GM23338 (cell line): ENCODE results near the gene PDIA4. TPM values are rescaled to one million over a fixed set of nuclear protein-coding genes. Genes with fewer than 3 reads are reported as not detected.
A peak's percentile ranks its signal among the peaks of the same experiment; 100 is the strongest.

Source experiments
- ATAC-seq: fragments of 200-7000 bp; cut with Tn5 transposase; 3 replicates; pipeline ENCODE4 v1.9.1; 2020
- DNase-seq: peaks from one replicate; pipeline ENCODE4 v3.0.0-alpha.2; 2015; ENCODE audit warnings: low spot score
- H2AFZ ChIP-seq: fragments of 200-600 bp; sonication (generic); 2 replicates; pipeline ENCODE4 v1.8.0; 2016; ENCODE audit warnings: antibody characterized with exemption, mild to moderate bottlenecking, moderate library complexity
- H3F3A ChIP-seq: fragments of 200-600 bp; sonication (generic); replicated peaks from 2 replicates; pipeline ENCODE4 v1.8.0; 2017; ENCODE audit warnings: antibody characterized with exemption, mixed run types, low read depth
- H3K27ac ChIP-seq: fragments of 200-600 bp; sonication (generic); 2 replicates; pipeline ENCODE4 v1.6.1; 2016; ENCODE audit warnings: low read depth
- H3K27me3 ChIP-seq: fragments of 200-600 bp; sonication (generic); 2 replicates; pipeline ENCODE4 v1.8.0; 2016; ENCODE audit warnings: mild to moderate bottlenecking, mixed run types, moderate library complexity; ENCODE audit not compliant: insufficient read depth
- H3K36me3 ChIP-seq: fragments of 200-600 bp; sonication (generic); 2 replicates; pipeline ENCODE4 v1.8.0; 2016; ENCODE audit warnings: mild to moderate bottlenecking; ENCODE audit not compliant: insufficient read depth
- H3K4me1 ChIP-seq: fragments of 200-600 bp; sonication (generic); 2 replicates; pipeline ENCODE4 v1.8.0; 2016; ENCODE audit warnings: mild to moderate bottlenecking, moderate library complexity; ENCODE audit not compliant: insufficient read depth
- H3K4me2 ChIP-seq: fragments of 200-600 bp; sonication (generic); 2 replicates; pipeline ENCODE4 v1.7.1; 2017; ENCODE audit warnings: mixed run types
- H3K4me3 ChIP-seq: fragments of 200-600 bp; sonication (generic); 2 replicates; pipeline ENCODE4 v1.6.1; 2016; ENCODE audit warnings: mixed run types
- H3K79me2 ChIP-seq: fragments of 200-600 bp; sonication (generic); replicated peaks from 2 replicates; pipeline ENCODE4 v1.8.0; 2017; ENCODE audit warnings: mild to moderate bottlenecking; ENCODE audit not compliant: insufficient read depth
- H3K9me2 ChIP-seq: fragments of 200-600 bp; sonication (generic); 2 replicates; pipeline ENCODE4 v1.8.0; 2017; ENCODE audit not compliant: insufficient read depth
- H4K20me1 ChIP-seq: fragments of 200-600 bp; sonication (generic); replicated peaks from 2 replicates; pipeline ENCODE4 v1.8.0; 2017; ENCODE audit warnings: mild to moderate bottlenecking; ENCODE audit not compliant: insufficient read depth
- H3K27ac Mint-ChIP-seq: 2 replicates; pipeline ENCODE4 v1.8.0; 2020; ENCODE audit warnings: inconsistent platforms, mild to moderate bottlenecking, moderate library complexity, mixed read lengths
- H3K27me3 Mint-ChIP-seq: 3 replicates; pipeline ENCODE4 v1.8.0; 2022; ENCODE audit warnings: low read depth, mild to moderate bottlenecking, moderate library complexity, mixed read lengths, inconsistent platforms; ENCODE audit not compliant: insufficient read depth, poor library complexity
- H3K36me3 Mint-ChIP-seq: 3 replicates; pipeline ENCODE4 v1.8.0; 2021; ENCODE audit warnings: low read depth, mild to moderate bottlenecking, inconsistent platforms, moderate library complexity, mixed read lengths
- H3K4me1 Mint-ChIP-seq: 3 replicates; pipeline ENCODE4 v1.8.0; 2020; ENCODE audit warnings: mild to moderate bottlenecking, inconsistent platforms, mixed read lengths
- H3K4me3 Mint-ChIP-seq: 3 replicates; pipeline ENCODE4 v1.8.0; 2021; ENCODE audit warnings: moderate library complexity, mild to moderate bottlenecking, inconsistent platforms, mixed read lengths
- H3K9me3 Mint-ChIP-seq: 3 replicates; pipeline ENCODE4 v1.8.0; 2020; ENCODE audit warnings: moderate library complexity, mild to moderate bottlenecking, inconsistent platforms, mixed read lengths
- CREB1 ChIP-seq: fragments of 250-450 bp; sonication (Bioruptor Pico); IDR thresholded peaks from 2 replicates; pipeline ENCODE4 v1.5.0; 2020; ENCODE audit warnings: low read depth, mild to moderate bottlenecking, moderate library complexity
- CTCF ChIP-seq, 2 experiments: fragments of 200-600 bp in 1 of 2; sonication (generic) in 1 of 2; conservative IDR thresholded peaks; 2 replicates each; pipeline versions ENCODE4 v1.5.1 to v1.6.1; 2016 to 2017; ENCODE audit warnings: antibody characterized with exemption in 2 of 2, low read depth in 2 of 2, mild to moderate bottlenecking in 2 of 2, moderate library complexity in 1 of 2
- ETS1 ChIP-seq: IDR thresholded peaks from 2 replicates; pipeline ENCODE4 v1.6.1; 2016; ENCODE audit warnings: antibody characterized with exemption
- EZH2 ChIP-seq: fragments of 200-600 bp; sonication (generic); IDR thresholded peaks from one replicate; pipeline ENCODE4 v1.8.0; 2017; ENCODE audit warnings: antibody characterized with exemption, mild to moderate bottlenecking, low read depth; ENCODE audit not compliant: unreplicated experiment
- NANOG ChIP-seq: IDR thresholded peaks from 2 replicates; pipeline ENCODE4 v1.6.1; 2016; ENCODE audit warnings: antibody characterized with exemption, borderline replicate concordance
- POLR2AphosphoS5 ChIP-seq: IDR thresholded peaks from 2 replicates; pipeline ENCODE4 v1.6.1; 2016; ENCODE audit warnings: antibody characterized with exemption, low read depth
- REST ChIP-seq: IDR thresholded peaks from one replicate; pipeline ENCODE4 v1.6.1; 2018; ENCODE audit warnings: antibody characterized with exemption; ENCODE audit not compliant: unreplicated experiment
- STAT1 ChIP-seq: IDR thresholded peaks from one replicate; pipeline ENCODE4 v1.6.1; 2016; ENCODE audit warnings: antibody characterized with exemption; ENCODE audit not compliant: unreplicated experiment
- ZNF114 ChIP-seq: fragments of 250-450 bp; sonication (Bioruptor Pico); IDR thresholded peaks from 2 replicates; pipeline ENCODE4 v1.5.0; 2020; ENCODE audit warnings: mild to moderate bottlenecking, moderate library complexity
- polyA plus RNA-seq: library from polyadenylated mRNA; unstranded; fragments of >200 nt; fragmentation: Nextera tagmentation; extraction: Ambion mirVana; gene quantifications from 2 replicates; pipeline ENCODE4 v1.2.1, GENCODE V29; 2016
- total RNA-seq: library from RNA; depleted of rRNA; stranded (reverse); fragments of >200 nt; shearing (Covaris generic); gene quantifications from 2 replicates; pipeline ENCODE4 v1.2.3, GENCODE V29; 2014

The PDIA4 gene
- total and polyA plus RNA-seq, 2 experiments from 2014 or later, result 196 to 332 TPM

GRCh38 chr7:149060156-149060555 is 31.9 kb upstream of the PDIA4 start:
- Histone ChIP-seq H3K4me3 (no peak overlapping the region), H2AFZ (peak overlapping the region; percentile 33; the same call in 1 of the 2 replicates), H3K36me3 (no peaks in the 10 kb centered on the region), H3K4me2 (no peak overlapping the region), H3K79me2 (no peaks in the 10 kb centered on the region), H3K4me1 (no peaks in the 10 kb centered on the region), H3F3A (peaks cover 3% of the 10 kb centered on the region; the same call in 1 of the 2 replicates), H3K9me2 (no peaks in the 10 kb centered on the region), H4K20me1 (no peaks in the 10 kb centered on the region), H3K27ac (no peak overlapping the region), H3K27me3 (no peaks in the 10 kb centered on the region)
- Mint-ChIP-seq H3K27me3 (peaks cover 19% of the 10 kb centered on the region), H3K9me3 (no peaks in the 10 kb centered on the region), H3K27ac (peak overlapping the region; percentile 54; the same call in 1 of the 2 replicates), H3K4me1 (peaks cover 2% of the 10 kb centered on the region; the same call in 2 of the 3 replicates), H3K36me3 (no peaks in the 10 kb centered on the region), H3K4me3 (no peak overlapping the region)
- DNase-seq, result no peak
- no peak for ATAC-seq
- no peak for TF ChIP-seq ETS1
- TF ChIP-seq REST, result no peak
- no peak for TF ChIP-seq ZNF114 (CRISPR knock-in tag)

- Histone ChIP-seq H3K36me3 (no peaks in the 10 kb centered on the region), H3K79me2 (no peaks in the 10 kb centered on the region), H3K9me2 (no peaks in the 10 kb centered on the region), H4K20me1 (no peaks in the 10 kb centered on the region), H3K4me2 (no peak overlapping the region), H2AFZ (no peak overlapping the region), H3K27ac (no peak overlapping the region), H3F3A (no peaks in the 10 kb centered on the region), H3K4me3 (no peak overlapping the region), H3K4me1 (no peaks in the 10 kb centered on the region), H3K27me3 (no peaks in the 10 kb centered on the region)
- Mint-ChIP-seq H3K9me3 (no peaks in the 10 kb centered on the region), H3K27ac (no peak overlapping the region), H3K27me3 (peaks cover 7% of the 10 kb centered on the region), H3K36me3 (no peaks in the 10 kb centered on the region), H3K4me3 (no peak overlapping the region), H3K4me1 (no peaks in the 10 kb centered on the region)
- DNase-seq (no peak), ATAC-seq (no peak)
- TF ChIP-seq STAT1, result no peak
- TF ChIP-seq EZH2, result no peak
- no peak for TF ChIP-seq CREB1 (CRISPR knock-in tag)
- TF ChIP-seq REST, result no peak
- no peak for TF ChIP-seq ETS1
- no peak for TF ChIP-seq NANOG
- no peak for TF ChIP-seq POLR2AphosphoS5
- no peak for TF ChIP-seq CTCF (conservative IDR thresholded peaks at IDR 0.05; ENCODE audit: low read depth in 2 of 2)
Observed at GRCh38 chr7:149053885-149054284, 25.6 kb upstream of the PDIA4 start.
